ENCODE measurements around the gene MME.

MME gene

GRCh38 chr3:155096303-155097008 is 16.3 kb downstream of the MME start:
- Histone ChIP-seq H3K36me3 (ENCODE audit: insufficient read depth, low read length) (no peaks in the 10 kb centered on the region), H3K4me2 (ENCODE audit: low read depth, low read length, poor library complexity, severe bottlenecking) (no peak overlapping the region)

DNA sequence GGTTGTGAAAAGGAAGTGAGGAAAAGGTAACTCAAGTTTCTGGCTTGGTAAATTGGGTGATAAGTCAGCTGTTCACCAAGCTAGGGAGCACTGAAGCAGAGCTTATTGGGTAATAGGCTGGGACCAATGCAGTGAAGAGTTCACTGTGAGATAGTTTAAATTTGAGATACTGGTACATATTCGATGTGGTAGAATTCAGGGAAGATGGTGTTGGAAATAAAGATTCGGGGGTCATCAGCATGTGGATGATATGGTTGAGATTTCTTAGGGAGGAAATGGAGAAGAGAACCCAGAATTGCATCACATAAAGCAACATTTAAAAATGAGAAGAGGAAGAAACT is 16.9 kb downstream of the MME start:
- Histone ChIP-seq H3K79me2 (ENCODE audit: insufficient read depth, low read length) (no peaks in the 10 kb centered on the region), H4K20me1 (ENCODE audit: insufficient read depth, low read length, poor library complexity, severe bottlenecking) (no peaks in the 10 kb centered on the region), H3K4me1 (ENCODE audit: insufficient read depth, low read length, poor library complexity, severe bottlenecking) (peaks cover 28% of the 10 kb centered on the region)

More at GRCh38 chr3:155096303-155097008, 16.3 kb downstream of the MME start:
- Histone ChIP-seq H3K9ac (ENCODE audit: low read depth, low read length, poor library complexity, severe bottlenecking) (no peak overlapping the region), H2AFZ (ENCODE audit: low read length) (no peak overlapping the region), H3K4me1 (ENCODE audit: insufficient read depth, low read length, poor library complexity, severe bottlenecking) (peaks cover 30% of the 10 kb centered on the region), H3K9me2 (replicated peaks; ENCODE audit: low read depth, low read length) (no peaks in the 10 kb centered on the region), H3K79me2 (ENCODE audit: insufficient read depth, low read length) (no peaks in the 10 kb centered on the region), H3K4me3 (ENCODE audit: low read length, poor library complexity, severe bottlenecking) (no peak overlapping the region), H3F3A (ENCODE audit: low read depth) (no peaks in the 10 kb centered on the region), H3K27me3 (ENCODE audit: insufficient read depth, low read length, poor library complexity, severe bottlenecking) (no peaks in the 10 kb centered on the region), H4K20me1 (ENCODE audit: insufficient read depth, low read length, poor library complexity, severe bottlenecking) (no peaks in the 10 kb centered on the region), H3K9me3 (ENCODE audit: insufficient read depth, low read depth, low read length) (no peaks in the 10 kb centered on the region)
- TF ChIP-seq EZH2phosphoT487 (IDR thresholded peaks at IDR 0.05; ENCODE audit: borderline replicate concordance) (no peak), CTCF (conservative IDR thresholded peaks at IDR 0.05; ENCODE audit: low read length) (no peak)

GRCh38 chr3:155101398-155101797 is 21.3 kb downstream of the MME start:
- Histone ChIP-seq H3K4me3 (ENCODE audit: low read length, poor library complexity, severe bottlenecking) (no peak overlapping the region), H4K20me1 (ENCODE audit: insufficient read depth, low read length, poor library complexity, severe bottlenecking) (no peaks in the 10 kb centered on the region), H3K4me1 (ENCODE audit: insufficient read depth, low read length, poor library complexity, severe bottlenecking) (no peaks in the 10 kb centered on the region), H3F3A (ENCODE audit: low read depth) (no peaks in the 10 kb centered on the region), H3K27me3 (ENCODE audit: insufficient read depth, low read length, poor library complexity, severe bottlenecking) (no peaks in the 10 kb centered on the region), H3K9me2 (replicated peaks; ENCODE audit: low read depth, low read length) (no peaks in the 10 kb centered on the region), H3K36me3 (ENCODE audit: insufficient read depth, low read length) (no peaks in the 10 kb centered on the region), H3K79me2 (ENCODE audit: insufficient read depth, low read length) (no peaks in the 10 kb centered on the region), H3K4me2 (ENCODE audit: low read depth, low read length, poor library complexity, severe bottlenecking) (no peak overlapping the region), H3K9me3 (ENCODE audit: insufficient read depth, low read depth, low read length) (no peaks in the 10 kb centered on the region), H3K9ac (ENCODE audit: low read depth, low read length, poor library complexity, severe bottlenecking) (no peak overlapping the region), H2AFZ (ENCODE audit: low read length) (no peak overlapping the region)
- TF ChIP-seq EZH2phosphoT487 (IDR thresholded peaks at IDR 0.05; ENCODE audit: borderline replicate concordance) (no peak), CTCF (conservative IDR thresholded peaks at IDR 0.05; ENCODE audit: low read length) (no peak)

More for the DNA sequence above, 16.9 kb downstream of the MME start:
- H2AFZ ChIP-seq (ENCODE audit: low read length), result no peak overlapping the region
- no peaks in the 10 kb centered on the region for H3K9me2 ChIP-seq (replicated peaks; ENCODE audit: low read depth, low read length)
- H3K9ac ChIP-seq (ENCODE audit: low read depth, low read length, poor library complexity, severe bottlenecking), result no peak overlapping the region
- TF ChIP-seq EZH2phosphoT487 (IDR thresholded peaks at IDR 0.05; ENCODE audit: borderline replicate concordance) (no peak), CTCF (conservative IDR thresholded peaks at IDR 0.05; ENCODE audit: low read length) (no peak)
- no peak overlapping the region for H3K4me2 ChIP-seq (ENCODE audit: low read depth, low read length, poor library complexity, severe bottlenecking)
- H3K27me3 ChIP-seq (ENCODE audit: insufficient read depth, low read length, poor library complexity, severe bottlenecking), result no peaks in the 10 kb centered on the region
- no peaks in the 10 kb centered on the region for H3K9me3 ChIP-seq (ENCODE audit: insufficient read depth, low read depth, low read length)
- H3K36me3 ChIP-seq (ENCODE audit: insufficient read depth, low read length), result no peaks in the 10 kb centered on the region
- H3K4me3 ChIP-seq (ENCODE audit: low read length, poor library complexity, severe bottlenecking), result no peak overlapping the region
- no peaks in the 10 kb centered on the region for H3F3A ChIP-seq (ENCODE audit: low read depth)
